DMS53 treated with DMSO at 0.1 percent for 48 hours (cell line): Measurements from ENCODE around the gene CFAP298.
"Not testable (repeated sequence)": the region's sequence is repeated elsewhere in the genome, so short reads cannot be mapped to it uniquely, and the experiment has no call there.

Source experiments
- DNase-seq: peaks from one replicate; lab custom pipeline; 2025; ENCODE audit not compliant: unreplicated experiment; lab: John Stamatoyannopoulos, UW

CFAP298 gene, protein sequence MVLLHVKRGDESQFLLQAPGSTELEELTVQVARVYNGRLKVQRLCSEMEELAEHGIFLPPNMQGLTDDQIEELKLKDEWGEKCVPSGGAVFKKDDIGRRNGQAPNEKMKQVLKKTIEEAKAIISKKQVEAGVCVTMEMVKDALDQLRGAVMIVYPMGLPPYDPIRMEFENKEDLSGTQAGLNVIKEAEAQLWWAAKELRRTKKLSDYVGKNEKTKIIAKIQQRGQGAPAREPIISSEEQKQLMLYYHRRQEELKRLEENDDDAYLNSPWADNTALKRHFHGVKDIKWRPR

GRCh38 chr21:32612075-32612998, at the start of gene CFAP298:
Gene CFAP298 (minus strand): TSS chr21:32612377. CDS start chr21:32612243, 134 bp downstream.
- peak; percentile 60 for DNase-seq

DNA sequence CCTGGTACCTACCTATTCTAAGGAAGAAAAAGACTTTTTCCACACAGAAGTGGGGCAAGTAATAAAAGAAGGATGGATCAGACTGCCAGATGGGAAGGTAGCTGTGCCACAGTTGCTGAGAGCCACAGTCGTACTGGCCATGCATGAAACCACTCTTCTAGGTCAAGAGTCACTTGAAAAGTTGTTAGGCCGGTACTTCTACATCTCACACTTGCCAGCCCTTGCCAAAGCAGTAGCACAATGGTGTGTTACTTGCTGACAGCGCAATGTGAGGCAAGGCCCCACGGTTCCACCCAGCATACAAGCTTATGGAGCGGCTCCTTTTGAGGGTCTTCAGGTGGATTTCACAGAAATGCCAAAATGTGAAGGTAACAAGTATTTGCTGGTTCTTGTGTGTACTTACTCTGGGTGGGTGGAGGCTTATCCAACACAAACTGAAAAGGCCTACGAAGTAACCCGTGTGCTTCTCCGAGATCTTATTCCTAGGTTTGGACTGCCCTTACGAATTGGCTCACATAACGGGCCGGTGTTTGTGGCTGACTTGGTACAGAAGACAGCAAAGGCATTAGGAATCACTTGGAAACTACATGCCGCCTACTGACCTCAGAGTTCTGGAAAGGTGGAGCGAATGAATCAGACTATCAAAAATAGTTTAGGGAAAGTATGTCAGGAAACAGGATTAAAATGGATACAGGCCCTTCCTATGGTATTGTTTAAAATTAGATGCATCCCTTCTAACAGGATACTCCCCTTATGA, 49.0 kb upstream of the CFAP298 start:
- peak; percentile 44 for DNase-seq

DNA sequence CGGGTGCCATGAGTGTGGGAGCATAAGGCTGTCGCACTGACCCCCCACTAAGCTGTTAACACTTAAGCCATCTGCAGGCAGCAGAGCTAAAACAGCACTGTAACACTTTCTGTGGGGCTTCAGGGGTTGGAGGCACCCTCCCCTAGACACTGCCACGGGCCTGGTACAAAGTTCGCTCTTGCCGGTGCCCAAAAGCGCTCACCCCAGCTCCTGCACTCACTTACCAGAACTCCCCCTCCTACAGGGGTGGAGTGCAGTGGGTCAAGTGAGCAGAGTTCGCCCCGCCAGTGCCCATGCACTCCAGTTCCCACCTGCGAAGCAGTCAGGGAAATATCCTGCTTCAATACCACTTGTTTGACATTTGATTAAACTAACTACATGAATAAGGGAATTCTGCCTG, 46.3 kb upstream of the CFAP298 start:
- DNase-seq = no peak

DNA sequence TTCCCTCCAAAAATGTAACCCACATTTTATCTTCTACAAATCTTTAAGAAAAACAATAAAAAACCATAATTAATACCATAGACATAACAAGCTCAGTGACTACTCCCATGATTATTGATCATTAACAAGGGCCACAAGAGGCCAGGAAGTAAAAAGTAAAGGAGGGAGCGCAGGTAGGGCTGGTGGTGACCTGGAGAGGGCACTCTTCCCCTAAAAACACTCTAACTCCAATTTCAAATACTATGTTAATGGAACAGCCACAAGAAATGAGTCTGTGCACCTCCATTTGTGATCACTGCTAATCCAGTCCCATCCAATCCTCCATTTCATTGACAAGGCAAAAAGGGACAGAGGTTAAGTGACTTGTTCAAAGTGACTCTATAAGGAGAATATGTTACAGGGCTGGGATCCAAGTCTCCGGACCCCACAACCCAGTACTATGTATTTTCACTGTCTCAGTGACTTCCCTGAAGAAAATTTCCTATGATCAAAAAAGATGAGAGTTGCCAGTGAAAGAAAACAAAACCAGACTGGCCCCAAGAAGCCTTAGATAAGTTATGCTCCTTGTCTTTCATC, 41.2 kb upstream of the CFAP298 start:
- DNase-seq = peak; percentile 12

GRCh38 chr21:32648165-32648564, 36.0 kb upstream of the CFAP298 start:
- no peak for DNase-seq

DNA sequence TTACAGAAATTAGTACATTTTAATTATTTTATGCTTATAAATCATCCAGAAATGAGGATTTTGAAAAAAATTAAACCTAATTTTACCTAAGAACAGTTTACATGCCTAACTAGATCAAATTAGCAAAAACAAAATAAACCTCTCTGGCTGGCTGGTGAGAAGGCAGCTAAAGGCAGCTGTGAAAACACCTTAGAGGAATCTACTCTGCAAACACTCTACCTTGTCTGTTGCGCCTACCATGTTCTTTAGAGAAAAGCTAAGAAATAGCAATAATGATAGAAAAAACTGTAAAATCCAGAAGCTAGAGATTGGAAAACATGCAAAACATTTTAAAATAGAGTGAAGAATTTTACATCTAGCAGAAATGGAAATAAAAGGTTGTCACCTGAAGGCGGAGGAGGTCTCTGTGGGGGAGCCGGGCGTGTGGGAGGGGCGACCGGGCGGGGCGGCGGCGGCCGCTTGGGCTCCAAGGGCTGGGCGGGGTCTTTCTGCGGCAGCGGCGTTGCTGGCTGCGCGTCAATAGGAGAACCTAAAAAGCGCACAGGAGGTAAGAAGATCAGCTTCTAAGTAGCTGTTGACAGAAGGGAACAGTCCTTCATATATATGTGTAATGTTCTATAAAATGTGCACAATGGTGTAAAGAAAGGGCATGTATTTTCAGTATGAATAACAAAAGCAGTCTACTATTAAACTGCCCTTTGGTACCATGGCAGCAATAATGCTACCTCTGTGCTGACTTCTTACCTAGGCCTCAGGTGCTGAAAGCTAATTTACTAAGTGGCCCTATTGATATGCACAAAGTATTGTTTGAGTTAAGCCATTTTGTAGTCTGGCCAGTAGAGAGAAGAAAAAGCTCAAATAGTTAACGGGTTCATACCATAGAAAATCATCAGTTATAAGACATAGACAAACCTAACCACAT, 33.3 kb upstream of the CFAP298 start:
- no peak for DNase-seq

GRCh38 chr21:32641710-32642698, 29.8 kb upstream of the CFAP298 start:
- no peak for DNase-seq

GRCh38 chr21:32626621-32627196, 14.5 kb upstream of the CFAP298 start:
- DNase-seq = no peak

- not testable (repeated sequence) for DNase-seq
Measured at GRCh38 chr21:32618218-32618617, 6.0 kb upstream of the CFAP298 start.

DNA sequence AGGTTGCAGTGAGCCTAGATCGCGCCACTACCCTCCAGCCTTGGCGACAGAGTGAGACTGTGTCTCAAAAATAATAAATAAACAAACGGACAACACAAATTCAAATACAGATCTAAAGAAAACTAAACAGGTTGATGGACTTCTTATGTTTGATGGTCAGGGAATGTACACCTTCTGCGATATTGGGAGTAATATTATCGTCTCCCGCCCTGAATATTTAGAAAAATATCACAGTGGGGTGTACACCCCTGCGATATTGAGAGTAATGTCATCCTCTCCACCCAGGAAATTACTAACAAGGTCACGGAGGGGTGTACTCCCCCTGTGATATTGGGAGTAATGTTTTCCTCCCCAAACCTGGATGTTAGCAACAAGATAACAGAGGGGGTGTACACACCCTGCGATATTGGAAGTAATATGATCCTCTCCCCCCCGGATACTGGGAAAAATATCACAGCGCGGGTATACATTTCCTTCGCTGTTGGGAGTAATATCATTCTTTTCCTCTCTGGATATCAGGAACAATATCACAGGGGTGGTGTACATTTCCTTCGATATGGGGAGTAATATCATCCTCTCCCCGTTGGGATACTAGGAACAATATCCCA, 1.4 kb upstream of the CFAP298 start:
- no peak for DNase-seq

GRCh38 chr21:32612999-32613337, 791 bp upstream of the CFAP298 start:
- peak; percentile 27 for DNase-seq

DNA sequence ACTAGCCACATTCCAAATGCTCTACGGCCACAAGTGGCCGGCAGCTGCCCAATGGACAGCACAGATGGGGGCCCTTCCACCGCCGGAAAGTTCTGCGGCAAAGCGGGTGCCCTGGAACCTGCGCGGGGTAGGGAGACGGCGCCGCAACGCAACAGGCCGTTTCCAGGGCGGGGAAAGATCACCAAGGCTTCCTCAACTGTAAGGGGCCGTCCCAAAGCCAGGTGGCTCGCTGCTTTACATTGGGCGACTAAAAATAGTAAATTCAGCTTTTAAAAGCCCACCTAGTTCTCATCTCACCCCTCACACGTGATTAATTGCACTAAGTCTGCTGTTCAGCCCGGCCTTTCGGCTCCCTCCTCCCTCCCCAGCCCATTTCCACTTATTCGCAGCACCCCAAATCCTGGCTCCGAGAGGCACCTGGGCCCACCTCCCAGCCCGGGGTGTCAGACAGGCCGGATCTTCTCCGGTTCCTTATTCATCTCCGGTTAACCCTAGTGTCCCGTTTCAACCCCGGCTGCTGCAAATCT, 643 bp downstream of the CFAP298 start:
- DNase-seq = no peak

DNA sequence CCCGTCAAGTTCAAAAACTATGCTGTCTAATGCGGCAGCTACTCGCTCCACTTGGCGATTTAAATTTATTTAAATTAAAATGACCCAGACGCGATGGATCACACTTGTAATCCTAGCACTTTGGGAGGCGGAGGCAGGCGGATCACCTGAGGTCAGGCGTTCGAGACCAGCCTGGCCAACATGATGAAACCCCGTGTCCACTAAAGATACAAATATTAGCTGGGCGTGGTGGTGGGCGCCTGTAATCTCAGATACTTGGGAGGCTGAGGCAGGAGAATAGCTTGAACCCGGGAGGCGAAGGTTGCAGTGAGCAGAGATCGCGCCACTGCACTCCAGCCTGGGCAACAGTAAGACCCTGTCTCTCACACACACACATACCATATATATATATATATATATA, 1.2 kb downstream of the CFAP298 start:
- not testable (repeated sequence) for DNase-seq

DNA sequence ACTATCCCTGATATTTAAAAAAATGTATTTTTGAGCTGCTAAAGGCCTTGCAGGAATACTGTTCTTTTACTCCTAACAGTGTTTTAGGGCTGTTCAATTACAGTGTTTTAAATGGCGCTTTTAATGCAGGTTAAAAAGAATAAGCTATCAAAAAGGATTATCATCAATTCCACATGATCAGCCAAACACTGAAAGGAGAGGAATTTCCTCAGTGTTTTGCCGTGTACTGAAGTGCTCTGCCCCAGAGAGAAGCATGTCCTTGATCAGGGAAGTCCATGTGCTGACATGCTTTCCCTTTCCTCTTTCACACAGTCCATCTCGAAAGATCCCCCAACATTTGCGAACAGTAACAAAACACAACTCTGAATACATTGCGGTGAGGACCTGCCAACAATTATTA, 3.3 kb downstream of the CFAP298 start:
- no peak for DNase-seq

DNA sequence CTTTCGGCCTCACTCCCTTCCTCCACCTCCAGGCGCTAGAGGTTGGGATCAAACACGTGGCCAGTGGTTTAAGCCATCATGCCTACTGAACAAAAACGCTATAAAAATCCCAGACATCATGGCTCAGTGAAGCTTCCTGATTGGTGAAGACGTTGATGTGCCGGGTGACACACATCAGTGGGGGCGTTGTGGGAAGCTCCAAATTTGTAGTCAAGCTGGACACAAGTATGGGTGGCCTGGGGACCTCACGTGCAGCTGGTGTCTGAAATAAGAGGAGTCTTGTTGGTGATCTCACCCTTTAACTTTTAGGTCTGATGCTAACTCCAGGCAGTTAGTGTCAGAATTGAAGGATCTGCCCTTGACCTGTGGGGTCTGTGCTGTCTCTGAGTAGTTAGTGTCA, 6.7 kb downstream of the CFAP298 start:
- no peak for DNase-seq

DNA sequence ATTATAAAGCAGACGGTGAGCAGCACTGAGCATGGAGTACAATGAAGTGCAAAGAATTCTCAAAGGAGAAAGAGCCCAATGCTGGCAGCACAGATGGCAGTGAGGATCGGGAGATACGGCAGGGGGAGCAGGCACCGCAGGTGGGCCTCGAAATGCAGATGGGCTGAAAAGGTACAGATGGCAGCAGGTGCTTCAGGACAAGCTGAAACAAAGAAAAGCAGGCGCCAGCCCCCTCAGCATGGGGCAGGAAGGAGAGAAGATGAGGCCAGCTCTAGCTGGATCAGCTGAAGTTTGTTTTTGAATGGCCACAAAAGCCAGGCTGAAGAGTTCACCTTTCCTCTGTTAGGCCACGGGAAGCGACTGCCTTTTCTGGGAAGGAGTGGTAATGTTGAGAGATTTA, 7.7 kb downstream of the CFAP298 start:
- DNase-seq = no peak

DNA sequence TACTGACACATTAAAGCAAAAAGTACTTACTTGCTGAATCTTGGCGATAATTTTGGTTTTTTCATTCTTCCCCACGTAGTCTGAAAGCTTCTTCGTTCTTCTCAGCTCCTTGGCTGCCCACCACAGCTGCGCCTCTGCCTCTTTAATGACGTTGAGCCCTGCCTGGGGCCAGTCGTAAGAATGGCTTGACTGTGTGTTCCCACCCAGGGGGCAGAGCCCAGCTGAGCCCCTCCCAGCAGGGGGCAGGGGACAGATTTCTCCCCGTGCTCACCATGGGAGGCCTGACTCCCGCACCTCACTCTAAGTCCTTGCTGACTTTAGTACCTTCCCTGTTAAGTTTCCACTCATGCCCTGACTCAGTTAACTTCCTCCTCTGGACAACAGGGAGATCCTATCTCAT, 9.0 kb downstream of the CFAP298 start:
- DNase-seq = no peak

- no peak for DNase-seq
Measured at GRCh38 chr21:32602099-32602498, 10.1 kb downstream of the CFAP298 start.
